Endothelial cell of umbilical vein (primary cell): ENCODE results near the gene NR5A2. TPM values are rescaled to one million over a fixed set of nuclear protein-coding genes. Genes with fewer than 3 reads are reported as not detected.

Source experiments
- BruUV-seq: library from RNA; stranded (reverse); fragments of 400-500 nt; replicated peaks from 2 replicates; lab custom pipeline; 2021; lab: Mats Ljungman, UMichigan
- CTCF ChIA-PET: fragments of 300-600, 350-600 bp; sonication (Branson Sonifier 250); formaldehyde crosslinking; loops from one replicate; lab custom pipeline; 2021; ENCODE audit warnings: antibody characterized with exemption, inconsistent platforms; lab: Charles Lee
- POLR2A ChIA-PET: fragments of 300-600, 350-600 bp; sonication (Branson Sonifier 250); formaldehyde crosslinking; loops from one replicate; lab custom pipeline; 2021; ENCODE audit warnings: antibody characterized with exemption, inconsistent platforms; lab: Charles Lee
- DNase-seq: peaks from one replicate; pipeline ENCODE4 v3.0.0-alpha.2; 2011; ENCODE audit warnings: low read depth, low spot score
- FAIRE-seq: peaks from 2 replicates; lab custom pipeline; 2011; peaks lifted over from hg19 to GRCh38; lab: Jason Lieb, UNC
- H2AFZ ChIP-seq: 2 replicates; pipeline ENCODE4 v1.6.0; 2012; ENCODE audit warnings: low read depth, low read length, control low read depth, inconsistent platforms
- H3K27ac ChIP-seq: 2 replicates; pipeline ENCODE4 v1.5.1; 2011; ENCODE audit warnings: low read depth, mild to moderate bottlenecking, control low read depth, low read length, moderate library complexity; ENCODE audit not compliant: insufficient read depth
- H3K27me3 ChIP-seq, 2 experiments: 2 replicates each; pipeline versions ENCODE4 v1.6.0 to v1.6.1; 2011; ENCODE audit warnings: low read length in 2 of 2, mixed read lengths in 1 of 2; ENCODE audit not compliant: control insufficient read depth in 2 of 2, insufficient read depth in 2 of 2
- H3K36me3 ChIP-seq, 2 experiments: 2 replicates in 1 of 2; 3 replicates in 1 of 2; pipeline ENCODE4 v1.5.1; 2011; ENCODE audit warnings: low read length in 2 of 2, mild to moderate bottlenecking in 1 of 2, moderate library complexity in 1 of 2; ENCODE audit not compliant: control insufficient read depth in 2 of 2, insufficient read depth in 2 of 2; ENCODE audit errors: extremely low read depth in 1 of 2
- H3K4me1 ChIP-seq: 3 replicates; pipeline ENCODE4 v1.5.1; 2011; ENCODE audit warnings: mild to moderate bottlenecking, low read length; ENCODE audit not compliant: control insufficient read depth, insufficient read depth; ENCODE audit errors: extremely low read depth
- H3K4me2 ChIP-seq: 2 replicates; pipeline ENCODE4 v1.6.1; 2011; ENCODE audit warnings: low read length, control low read depth, mixed read lengths; ENCODE audit not compliant: insufficient read depth
- H3K4me3 ChIP-seq, 3 experiments: fragments of 200-600 bp in 1 of 3; sonication (generic), shearing (Covaris generic) in 1 of 3; replicated peaks in 1 of 3; 2 replicates each; pipeline ENCODE4 v1.5.1; 2011 to 2016; ENCODE audit warnings: control low read depth in 3 of 3, low read length in 3 of 3, mild to moderate bottlenecking in 2 of 3, inconsistent platforms in 1 of 3, low read depth in 1 of 3, moderate library complexity in 1 of 3; ENCODE audit not compliant: insufficient read depth in 1 of 3
- H3K79me2 ChIP-seq: 2 replicates; pipeline ENCODE4 v1.6.0; 2012; ENCODE audit warnings: low read length, inconsistent platforms; ENCODE audit not compliant: control insufficient read depth, insufficient read depth
- H3K9ac ChIP-seq: replicated peaks from 2 replicates; pipeline ENCODE3; 2011; ENCODE audit warnings: low read length, control low read depth; ENCODE audit not compliant: insufficient read depth; ENCODE audit errors: extremely low read depth
- H3K9me1 ChIP-seq: replicated peaks from 3 replicates; pipeline ENCODE4 v1.6.0; 2011; ENCODE audit warnings: mild to moderate bottlenecking, low read length; ENCODE audit not compliant: control insufficient read depth, insufficient read depth; ENCODE audit errors: extremely low read depth
- H3K9me3 ChIP-seq: replicated peaks from 2 replicates; pipeline ENCODE4 v1.5.1; 2012; ENCODE audit warnings: low read length, inconsistent platforms; ENCODE audit not compliant: control insufficient read depth, insufficient read depth
- H4K20me1 ChIP-seq: replicated peaks from 2 replicates; pipeline ENCODE3; 2011; ENCODE audit warnings: mild to moderate bottlenecking, low read length; ENCODE audit not compliant: control insufficient read depth, insufficient read depth; ENCODE audit errors: extremely low read depth
- CTCF ChIP-seq, 2 donors: IDR thresholded peaks; 1 replicate in 1 of 2; 2 replicates in 1 of 2; pipeline ENCODE4 v1.5.1; 2011; ENCODE audit warnings: low read length in 2 of 2, mild to moderate bottlenecking in 2 of 2, moderate library complexity in 2 of 2, control low read depth in 1 of 2, inconsistent platforms in 1 of 2, low read depth in 1 of 2; ENCODE audit not compliant: insufficient read depth in 1 of 2; ENCODE audit errors: extremely low read depth in 1 of 2
- EZH2 ChIP-seq: IDR thresholded peaks from 2 replicates; pipeline ENCODE4 v1.6.1; 2012; ENCODE audit warnings: borderline replicate concordance, low read depth, mild to moderate bottlenecking, moderate library complexity, low read length, inconsistent platforms; ENCODE audit not compliant: severe bottlenecking
- FOS ChIP-seq: IDR thresholded peaks from 2 replicates; pipeline ENCODE4 v1.6.1; 2011; ENCODE audit warnings: mild to moderate bottlenecking, low read length, moderate library complexity, borderline replicate concordance; ENCODE audit not compliant: insufficient read depth
- GATA2 ChIP-seq: IDR thresholded peaks from 2 replicates; pipeline ENCODE4 v1.7.0; 2011; ENCODE audit warnings: low read depth, mild to moderate bottlenecking, moderate library complexity, mixed read lengths, low read length; ENCODE audit not compliant: insufficient read length, insufficient read depth
- JUN ChIP-seq: IDR thresholded peaks from 2 replicates; pipeline ENCODE4 v1.6.1; 2011; ENCODE audit warnings: borderline replicate concordance, low read depth; ENCODE audit not compliant: insufficient read length, insufficient read depth
- MAX ChIP-seq: IDR thresholded peaks from 2 replicates; pipeline ENCODE4 v1.6.1; 2011; ENCODE audit not compliant: insufficient read depth, insufficient read length
- MYC ChIP-seq: IDR thresholded peaks from one replicate; pipeline ENCODE4 v1.6.1; 2011; ENCODE audit warnings: mild to moderate bottlenecking, low read depth, low read length
- POLR2A ChIP-seq: IDR thresholded peaks from 2 replicates; pipeline ENCODE4 v1.6.1; 2012; ENCODE audit warnings: low read depth, mild to moderate bottlenecking, control low read depth, low read length
- POLR2AphosphoS5 ChIP-seq: IDR thresholded peaks from 2 replicates; pipeline ENCODE4 v1.6.1; 2012; ENCODE audit warnings: low read depth, mild to moderate bottlenecking, control low read depth, low read length, moderate library complexity; ENCODE audit not compliant: insufficient read depth
- dilution Hi-C: fragments of 300-500 bp; cut with MboI; formaldehyde crosslinking; loops from one replicate; pipeline ENCODE4 v1.15.0; 2019; ENCODE audit warnings: low sequenced_read_pairs; ENCODE audit not compliant: extremely low pct_ligation_motif_present
- intact Hi-C: fragments of 100-400 bp; cut with micrococcal nuclease; formaldehyde crosslinking; loops from one replicate; pipeline ENCODE4 v1.10.0; 2022
- polyA plus RNA-seq, 4 experiments: library from polyadenylated mRNA; depleted of rRNA in 3 of 4; stranded (reverse) in 3 of 4; unstranded in 1 of 4; fragments of >200 nt; gene quantifications; 2 replicates each; pipeline versions ENCODE4 v1.2.1 to v1.2.3, GENCODE V29; 2011 to 2012; ENCODE audit warnings: missing spikeins in 1 of 4
- total RNA-seq: library from RNA; stranded (reverse); gene quantifications from 2 replicates; pipeline ENCODE4 v1.2.3, GENCODE V29; 2021

Gene NR5A2
- total and polyA plus RNA-seq, 2 donors (not counting 3 experiments of a cell fraction or from before 2014, with no cell fraction given), result 3.4 to 12.1 TPM

- ChIA-PET POLR2A (interaction anchor here (0.6 kb wide), 1 partner anchor 447 kb away, joined by 4 read pairs; no protein-coding TSS in a partner anchor), CTCF (no interaction called here)
- intact Hi-C loops (no loop called here), dilution Hi-C loops (no loop called here)
- Histone ChIP-seq H3K4me2 (no peak overlapping the region), H2AFZ (no peak overlapping the region), H3K4me1 (no peaks in the 10 kb centered on the region), H3K9me3 (no peaks in the 10 kb centered on the region), H4K20me1 (no peaks in the 10 kb centered on the region), H3K36me3 (no peaks in the 10 kb centered on the region), H3K4me3 (no peak overlapping the region), H3K9ac (no peak overlapping the region), H3K79me2 (no peaks in the 10 kb centered on the region), H3K27me3 (peaks cover 3 to 10% of the 10 kb centered on the region in 2 experiments), H3K9me1 (no peaks in the 10 kb centered on the region), H3K27ac (no peak overlapping the region)
- no peak for DNase-seq
- no TSS peak for BruUV-seq
- TF ChIP-seq EZH2, result no peak
- no peak for TF ChIP-seq GATA2
- no peak for TF ChIP-seq MYC
- FAIRE-seq, result no peak
Observed at GRCh38 chr1:200198236-200198635, 170.7 kb downstream of the NR5A2 start.

- dilution Hi-C loops, result no loop called here
- no peak overlapping the region for H3K4me2 ChIP-seq
- intact Hi-C loops, result no loop called here
- H3K4me3 ChIP-seq, result no peak overlapping the region
- no TSS peak for BruUV-seq
- CTCF ChIA-PET, result interaction anchor here (0.7 kb wide), 2 partner anchors 14 to 20 kb away, joined by 3 read pairs; no protein-coding TSS in a partner anchor
- no peak overlapping the region for H2AFZ ChIP-seq
- no peaks in the 10 kb centered on the region for H3K79me2 ChIP-seq
- POLR2A ChIA-PET, result no interaction called here
- H4K20me1 ChIP-seq, result no peaks in the 10 kb centered on the region
- H3K9me3 ChIP-seq, result no peaks in the 10 kb centered on the region
- no peak overlapping the region for H3K9ac ChIP-seq
- TF ChIP-seq GATA2 (no peak), POLR2AphosphoS5 (no peak), EZH2 (no peak), MYC (no peak), CTCF (IDR thresholded peaks at IDR 0.05; ENCODE audit: extremely low read depth in 1 of 2, insufficient read depth in 1 of 2, low read depth in 1 of 2, low read length in 2 of 2) (no peak), JUN (no peak), POLR2A (no peak), FOS (no peak), MAX (no peak)
- no peaks in the 10 kb centered on the region for H3K36me3 ChIP-seq
- H3K27me3 ChIP-seq, result peaks cover 0 to 3% of the 10 kb centered on the region in 2 experiments
- H3K27ac ChIP-seq, result no peak overlapping the region
- no peak for FAIRE-seq
- DNase-seq, result no peak
- H3K4me1 ChIP-seq, result no peaks in the 10 kb centered on the region
- no peaks in the 10 kb centered on the region for H3K9me1 ChIP-seq
Observed at GRCh38 chr1:200205216-200205995, 177.9 kb downstream of the NR5A2 start.
